CD4-positive, alpha-beta memory T cell (primary cell): ENCODE measurements around the gene PNKD. TPM values are rescaled to one million over a fixed set of nuclear protein-coding genes. Genes with fewer than 3 reads are reported as not detected.

Experiments used
- CTCF ChIA-PET: fragments of 350-600 bp; sonication (Branson Sonifier 250); formaldehyde crosslinking; loops from one replicate; lab custom pipeline; 2021; ENCODE audit warnings: inconsistent platforms; ENCODE audit not compliant: partially characterized antibody; lab: Charles Lee
- POLR2A ChIA-PET: fragments of 350-600 bp; sonication (Branson Sonifier 250); formaldehyde crosslinking; loops from one replicate; lab custom pipeline; 2021; ENCODE audit not compliant: partially characterized antibody; lab: Charles Lee
- DNase-seq, 5 donors: peaks; one replicate each; pipeline versions ENCODE4 v3.0.0 to v3.0.0-alpha.2; 2020 to 2022; ENCODE audit warnings: mixed read lengths in 1 of 5
- H3K27ac ChIP-seq: one replicate; pipeline ENCODE4 v1.7.0; 2013; ENCODE audit warnings: low read depth, low read length
- H3K27me3 ChIP-seq: 2 replicates; pipeline ENCODE4 v1.7.0; 2013; ENCODE audit warnings: mild to moderate bottlenecking, low read length, moderate library complexity; ENCODE audit not compliant: insufficient read depth
- H3K36me3 ChIP-seq: 2 replicates; pipeline ENCODE4 v1.7.0; 2013; ENCODE audit warnings: mild to moderate bottlenecking, low read length, moderate library complexity; ENCODE audit not compliant: insufficient read depth
- H3K4me1 ChIP-seq: 2 replicates; pipeline ENCODE4 v1.7.0; 2013; ENCODE audit warnings: mild to moderate bottlenecking, low read length, moderate library complexity; ENCODE audit not compliant: insufficient read depth
- H3K4me3 ChIP-seq, 2 donors: one replicate each; pipeline ENCODE4 v1.7.0; 2013; ENCODE audit warnings: low read length in 2 of 2, mild to moderate bottlenecking in 1 of 2
- H3K9me3 ChIP-seq, 2 donors: one replicate each; pipeline ENCODE4 v1.7.0; 2013; ENCODE audit warnings: low read length in 2 of 2, control low read depth in 1 of 2; ENCODE audit not compliant: control insufficient read depth in 1 of 2
- H3K27ac Mint-ChIP-seq, 7 donors: one replicate each; pipeline ENCODE4 v1.8.0; 2020 to 2021; ENCODE audit warnings: mixed read lengths in 7 of 7, mild to moderate bottlenecking in 6 of 7, inconsistent platforms in 3 of 7, moderate library complexity in 3 of 7
- H3K27me3 Mint-ChIP-seq, 2 donors: one replicate each; pipeline ENCODE4 v1.8.0; 2020 to 2021; ENCODE audit warnings: mixed read lengths in 2 of 2
- H3K36me3 Mint-ChIP-seq, 2 donors: one replicate each; pipeline ENCODE4 v1.8.0; 2020 to 2021; ENCODE audit warnings: mixed read lengths in 2 of 2, inconsistent platforms in 1 of 2, mild to moderate bottlenecking in 1 of 2
- H3K4me1 Mint-ChIP-seq, 4 donors: one replicate each; pipeline ENCODE4 v1.8.0; 2020 to 2021; ENCODE audit warnings: mixed read lengths in 4 of 4, mild to moderate bottlenecking in 1 of 4
- H3K4me3 Mint-ChIP-seq, 8 donors: one replicate each; pipeline ENCODE4 v1.8.0; 2020 to 2021; ENCODE audit warnings: mixed read lengths in 8 of 8, mild to moderate bottlenecking in 7 of 8, moderate library complexity in 6 of 8, inconsistent platforms in 3 of 8
- H3K9me3 Mint-ChIP-seq, 8 donors: one replicate each; pipeline ENCODE4 v1.8.0; 2020 to 2021; ENCODE audit warnings: mixed read lengths in 8 of 8, mild to moderate bottlenecking in 5 of 8, inconsistent platforms in 3 of 8, moderate library complexity in 1 of 8
- intact Hi-C: fragments of 100-400 bp; cut with micrococcal nuclease; formaldehyde crosslinking; loops from one replicate; pipeline ENCODE4 v1.15.1; 2023
- polyA plus RNA-seq, 2 donors: library from polyadenylated mRNA; unstranded; fragments of 300-500 nt; fragmentation: Illumina TruSeq; gene quantifications; one replicate each; pipeline ENCODE4 v1.2.3, GENCODE V29; 2021
- total RNA-seq, 2 experiments: library from RNA; stranded (reverse); gene quantifications; one replicate each; pipeline ENCODE4 v1.2.3, GENCODE V29; 2021

Gene PNKD
- total and polyA plus RNA-seq, 4 experiments from 2014 or later, result 31.1 to 101 (median 59.0) TPM

GRCh38 chr2:218323526-218324472 is 53.5 kb downstream of the PNKD start:
- no peaks in the 10 kb centered on the region for H3K27me3 ChIP-seq
- H3K4me3 Mint-ChIP-seq, result peak overlapping the region; percentile 76 to 89 (median 86)
- H3K9me3 Mint-ChIP-seq, result no peaks in the 10 kb centered on the region
- no peaks in the 10 kb centered on the region for H3K9me3 ChIP-seq
- peaks cover 12 to 44% (median 37%) of the 10 kb centered on the region in 4 donors for H3K4me1 Mint-ChIP-seq
- peak overlapping the region in 1 of 2 donors; percentile 57 for H3K4me3 ChIP-seq
- intact Hi-C loops, result no loop called here
- peaks cover 0 to 2% of the 10 kb centered on the region in 2 donors for H3K27me3 Mint-ChIP-seq
- peak overlapping the region in 6 of 7 donors; percentile 31 to 84 (median 73) for H3K27ac Mint-ChIP-seq
- ChIA-PET CTCF (interaction anchor here (1.3 to 1.7 kb wide), 3 partner anchors 22 to 51 kb away, joined by 6 to 9 read pairs (median 9); partner anchors contain the start of gene CATIP), POLR2A (interaction anchor here (1.5 to 1.8 kb wide), 4 partner anchors 22 to 76 kb away, joined by 3 to 7 read pairs (median 4); partner anchors contain the start of genes CATIP and CTDSP1)
- H3K36me3 Mint-ChIP-seq, result no peaks in the 10 kb centered on the region
- no peak overlapping the region for H3K27ac ChIP-seq
- no peak for DNase-seq
- peaks cover 23% of the 10 kb centered on the region for H3K4me1 ChIP-seq
- no peaks in the 10 kb centered on the region for H3K36me3 ChIP-seq

GRCh38 chr2:218325566-218326160 is 55.3 kb downstream of the PNKD start:
- Histone ChIP-seq H3K27me3 (no peaks in the 10 kb centered on the region), H3K27ac (no peak overlapping the region), H3K9me3 (no peaks in the 10 kb centered on the region), H3K4me1 (peaks cover 23% of the 10 kb centered on the region), H3K36me3 (no peaks in the 10 kb centered on the region), H3K4me3 (no peak overlapping the region)
- Mint-ChIP-seq H3K27me3 (peaks cover 0 to 2% of the 10 kb centered on the region in 2 donors), H3K36me3 (no peaks in the 10 kb centered on the region), H3K4me1 (peaks cover 12 to 35% (median 32%) of the 10 kb centered on the region in 4 donors), H3K27ac (peak overlapping the region in 2 of 7 donors; percentile 46 to 55), H3K4me3 (peak overlapping the region in 3 of 8 donors; percentile 14 to 54 (median 29)), H3K9me3 (no peaks in the 10 kb centered on the region)
- intact Hi-C loops, result no loop called here
- no peak for DNase-seq
- POLR2A ChIA-PET, result interaction anchor here (0.9 to 1.6 kb wide), 2 partner anchors 8 to 22 kb away, joined by 4 read pairs; no protein-coding TSS in a partner anchor
- CTCF ChIA-PET, result interaction anchor here (1.1 to 2.2 kb wide), 2 partner anchors 31 to 52 kb away, joined by 3 to 7 read pairs; partner anchors contain the start of gene CATIP

- Histone ChIP-seq H3K4me3 (no peak overlapping the region), H3K9me3 (no peaks in the 10 kb centered on the region), H3K27me3 (no peaks in the 10 kb centered on the region), H3K4me1 (peaks cover 23% of the 10 kb centered on the region), H3K36me3 (no peaks in the 10 kb centered on the region), H3K27ac (no peak overlapping the region)
- CTCF ChIA-PET, result interaction anchor here (1.1 to 2.2 kb wide), 3 partner anchors 24 to 53 kb away, joined by 3 to 8 read pairs (median 7); partner anchors contain the start of gene CATIP
- DNase-seq, result peak in 1 of 5 donors; percentile 13
- H3K27ac Mint-ChIP-seq, result peak overlapping the region in 4 of 7 donors; percentile 29 to 58 (median 50)
- H3K27me3 Mint-ChIP-seq, result peaks cover 0 to 2% of the 10 kb centered on the region in 2 donors
- H3K9me3 Mint-ChIP-seq, result no peaks in the 10 kb centered on the region
- H3K4me3 Mint-ChIP-seq, result peak overlapping the region in 1 of 8 donors; percentile 6
- intact Hi-C loops, result no loop called here
- peaks cover 9 to 35% (median 27%) of the 10 kb centered on the region in 4 donors for H3K4me1 Mint-ChIP-seq
- POLR2A ChIA-PET, result interaction anchor here (0.9 to 1.6 kb wide), 2 partner anchors 9 to 23 kb away, joined by 4 read pairs; no protein-coding TSS in a partner anchor
- no peaks in the 10 kb centered on the region for H3K36me3 Mint-ChIP-seq
These were observed 56.0 kb downstream of the PNKD start for GRCh38 chr2:218326315-218326714.

- peak overlapping the region in 1 of 8 donors; percentile 5 for H3K4me3 Mint-ChIP-seq
- no peaks in the 10 kb centered on the region for H3K9me3 Mint-ChIP-seq
- ChIA-PET POLR2A (interaction anchor here (1.6 kb wide), 1 partner anchor 10 kb away, joined by 4 read pairs; no protein-coding TSS in a partner anchor), CTCF (interaction anchor here (0.6 to 2.0 kb wide), 3 partner anchors 8 to 30 kb away, joined by 3 to 8 read pairs (median 3); no protein-coding TSS in a partner anchor)
- no peaks in the 10 kb centered on the region for H3K9me3 ChIP-seq
- peaks cover 0 to 2% of the 10 kb centered on the region in 2 donors for H3K27me3 Mint-ChIP-seq
- no peak overlapping the region for H3K27ac ChIP-seq
- H3K27ac Mint-ChIP-seq, result peak overlapping the region in 1 of 7 donors; percentile 83
- no peak for DNase-seq
- intact Hi-C loops, result no loop called here
- peaks cover 19% of the 10 kb centered on the region for H3K4me1 ChIP-seq
- H3K27me3 ChIP-seq, result no peaks in the 10 kb centered on the region
- peaks cover 6 to 28% (median 20%) of the 10 kb centered on the region in 4 donors for H3K4me1 Mint-ChIP-seq
- H3K36me3 Mint-ChIP-seq, result no peaks in the 10 kb centered on the region
- no peak overlapping the region for H3K4me3 ChIP-seq
- H3K36me3 ChIP-seq, result no peaks in the 10 kb centered on the region
These were observed 57.3 kb downstream of the PNKD start for GRCh38 chr2:218327451-218328210.

- H3K4me1 Mint-ChIP-seq, result peaks cover 6 to 27% (median 19%) of the 10 kb centered on the region in 4 donors
- no peaks in the 10 kb centered on the region for H3K36me3 ChIP-seq
- H3K27ac Mint-ChIP-seq, result peak overlapping the region in 2 of 7 donors; percentile 30
- intact Hi-C loops, result no loop called here
- ChIA-PET CTCF (interaction anchor here (0.6 kb wide), 1 partner anchor 29 kb away, joined by 3 read pairs; no protein-coding TSS in a partner anchor), POLR2A (interaction anchor here (1.6 kb wide), 1 partner anchor 11 kb away, joined by 4 read pairs; no protein-coding TSS in a partner anchor)
- no peak for DNase-seq
- H3K4me1 ChIP-seq, result peaks cover 17% of the 10 kb centered on the region
- no peaks in the 10 kb centered on the region for H3K9me3 Mint-ChIP-seq
- no peaks in the 10 kb centered on the region for H3K27me3 ChIP-seq
- no peaks in the 10 kb centered on the region for H3K36me3 Mint-ChIP-seq
- H3K4me3 Mint-ChIP-seq, result no peak overlapping the region
- H3K4me3 ChIP-seq, result no peak overlapping the region
- H3K27ac ChIP-seq, result no peak overlapping the region
- no peaks in the 10 kb centered on the region for H3K9me3 ChIP-seq
- H3K27me3 Mint-ChIP-seq, result peaks cover 0 to 2% of the 10 kb centered on the region in 2 donors
These were observed 58.0 kb downstream of the PNKD start for GRCh38 chr2:218328294-218328693.

GRCh38 chr2:218329027-218329825 is 58.9 kb downstream of the PNKD start:
- CTCF ChIA-PET, result interaction anchor here (1.0 kb wide), 1 partner anchor 28 kb away, joined by 3 read pairs; no protein-coding TSS in a partner anchor

More at GRCh38 chr2:218329027-218329825, 58.9 kb downstream of the PNKD start:
- no peak overlapping the region for H3K4me3 Mint-ChIP-seq
- peaks cover 3 to 17% (median 11%) of the 10 kb centered on the region in 4 donors for H3K4me1 Mint-ChIP-seq
- no peaks in the 10 kb centered on the region for H3K36me3 Mint-ChIP-seq
- no peak overlapping the region for H3K27ac ChIP-seq
- POLR2A ChIA-PET, result no interaction called here
- H3K27ac Mint-ChIP-seq, result peak overlapping the region in 1 of 7 donors; percentile 30
- H3K36me3 ChIP-seq, result no peaks in the 10 kb centered on the region
- no peak for DNase-seq
- peaks cover 8% of the 10 kb centered on the region for H3K4me1 ChIP-seq
- no peaks in the 10 kb centered on the region for H3K9me3 ChIP-seq
- intact Hi-C loops, result no loop called here
- H3K27me3 ChIP-seq, result no peaks in the 10 kb centered on the region
- no peaks in the 10 kb centered on the region for H3K9me3 Mint-ChIP-seq
- H3K27me3 Mint-ChIP-seq, result peaks cover 0 to 2% of the 10 kb centered on the region in 2 donors
- no peak overlapping the region for H3K4me3 ChIP-seq
